Chondrocyte (in vitro differentiated cells): Measurements from ENCODE around the gene SLC40A1. TPM values are rescaled to one million over a fixed set of nuclear protein-coding genes. Genes with fewer than 3 reads are reported as not detected.

Experiments
- DNase-seq: peaks from one replicate; pipeline ENCODE4 v3.0.0; 2021; ENCODE audit warnings: mixed read lengths, low spot score
- H3K27ac Mint-ChIP-seq: one replicate; pipeline ENCODE4 v1.8.0; 2021; ENCODE audit warnings: mild to moderate bottlenecking, moderate library complexity, mixed read lengths; ENCODE audit not compliant: unreplicated experiment
- H3K27me3 Mint-ChIP-seq: 2 replicates; pipeline ENCODE4 v1.8.0; 2021; ENCODE audit warnings: low read depth, mixed read lengths
- H3K36me3 Mint-ChIP-seq: 2 replicates; pipeline ENCODE4 v1.8.0; 2021; ENCODE audit warnings: low read depth, mixed read lengths
- H3K4me1 Mint-ChIP-seq: 2 replicates; pipeline ENCODE4 v1.8.0; 2021; ENCODE audit warnings: low read depth, mild to moderate bottlenecking, mixed read lengths
- H3K4me3 Mint-ChIP-seq: one replicate; pipeline ENCODE4 v1.8.0; 2021; ENCODE audit warnings: mild to moderate bottlenecking, moderate library complexity, mixed read lengths; ENCODE audit not compliant: unreplicated experiment
- H3K9me3 Mint-ChIP-seq: 2 replicates; pipeline ENCODE4 v1.8.0; 2021; ENCODE audit warnings: low read depth, mixed read lengths
- CTCF ChIP-seq: fragments of 200-600 bp; sonication (generic); IDR thresholded peaks from 2 replicates; pipeline ENCODE4 v1.5.0; 2021; ENCODE audit warnings: antibody characterized with exemption, mild to moderate bottlenecking, moderate library complexity
- total RNA-seq: library from RNA; stranded (reverse); gene quantifications from 3 replicates; pipeline ENCODE4 v1.2.1, GENCODE V29; 2021

SLC40A1 gene
- total RNA-seq, 1 donor from 2014 or later = 20.3 TPM

- Mint-ChIP-seq H3K4me1 (peaks cover 20% of the 10 kb centered on the region), H3K4me3 (no peak overlapping the region), H3K36me3 (peaks cover 2% of the 10 kb centered on the region), H3K9me3 (peaks cover 5% of the 10 kb centered on the region), H3K27me3 (no peaks in the 10 kb centered on the region), H3K27ac (no peak overlapping the region)
- TF ChIP-seq CTCF = no peak
- DNase-seq = no peak
Measured at GRCh38 chr2:189538402-189538801, 42.2 kb downstream of the SLC40A1 start.

GRCh38 chr2:189536830-189537229 is 43.8 kb downstream of the SLC40A1 start:
- DNase-seq = no peak
- Mint-ChIP-seq H3K36me3 (peaks cover 2% of the 10 kb centered on the region), H3K27me3 (no peaks in the 10 kb centered on the region), H3K27ac (no peak overlapping the region), H3K4me3 (no peak overlapping the region), H3K9me3 (no peaks in the 10 kb centered on the region), H3K4me1 (peaks cover 20% of the 10 kb centered on the region)
- no peak for TF ChIP-seq CTCF

GRCh38 chr2:189534854-189535832 is 45.4 kb downstream of the SLC40A1 start:
- Mint-ChIP-seq H3K4me3 (no peak overlapping the region), H3K27ac (peak overlapping the region; percentile 69)
- DNase-seq = no peak

GRCh38 chr2:189533288-189534035 is 47.1 kb downstream of the SLC40A1 start:
- TF ChIP-seq CTCF = no peak
- H3K4me1 Mint-ChIP-seq = peaks cover 38% of the 10 kb centered on the region
- H3K27me3 Mint-ChIP-seq = no peaks in the 10 kb centered on the region

More at GRCh38 chr2:189534854-189535832, 45.4 kb downstream of the SLC40A1 start:
- Mint-ChIP-seq H3K27me3 (no peaks in the 10 kb centered on the region), H3K4me1 (peaks cover 34% of the 10 kb centered on the region), H3K9me3 (no peaks in the 10 kb centered on the region), H3K36me3 (peaks cover 2% of the 10 kb centered on the region)
- no peak for TF ChIP-seq CTCF

GRCh38 chr2:189530965-189531637 is 49.5 kb downstream of the SLC40A1 start:
- Mint-ChIP-seq H3K27me3 (no peaks in the 10 kb centered on the region), H3K4me1 (peaks cover 56% of the 10 kb centered on the region), H3K36me3 (peaks cover 2% of the 10 kb centered on the region), H3K9me3 (no peaks in the 10 kb centered on the region), H3K4me3 (no peak overlapping the region), H3K27ac (no peak overlapping the region)
- DNase-seq = no peak
- no peak for TF ChIP-seq CTCF

More at GRCh38 chr2:189533288-189534035, 47.1 kb downstream of the SLC40A1 start:
- Mint-ChIP-seq H3K4me3 (no peak overlapping the region), H3K27ac (peak overlapping the region; percentile 62), H3K36me3 (peaks cover 2% of the 10 kb centered on the region), H3K9me3 (no peaks in the 10 kb centered on the region)
- DNase-seq = no peak
